Gastroesophageal sphincter (tissue), 3 donors: Measurements from ENCODE around the gene SLC46A1.

Experiments
- CTCF ChIP-seq, 4 experiments: fragments of 200-600 bp in 2 of 4; fragments of 450-650 bp in 2 of 4; sonication (generic) in 1 of 4; IDR thresholded peaks; one replicate each; pipeline ENCODE4 v1.5.1; 2017 to 2019; ENCODE audit warnings: antibody characterized with exemption in 4 of 4, mild to moderate bottlenecking in 2 of 4, moderate library complexity in 2 of 4
- EP300 ChIP-seq: sonication (generic); formaldehyde crosslinking; IDR thresholded peaks from one replicate; pipeline ENCODE4 v1.6.1; 2017; ENCODE audit warnings: antibody characterized with exemption, mild to moderate bottlenecking
- POLR2A ChIP-seq, 2 donors: fragments of 450-650 bp; IDR thresholded peaks; one replicate each; pipeline ENCODE4 v1.6.1; 2017; ENCODE audit warnings: antibody characterized with exemption in 2 of 2, mild to moderate bottlenecking in 2 of 2, moderate library complexity in 1 of 2

- TF ChIP-seq POLR2A (IDR thresholded peaks at IDR 0.05) (no peak), CTCF (IDR thresholded peaks at IDR 0.05) (no peak), EP300 (no peak)
Observed at GRCh38 chr17:28402224-28402630, 3.8 kb downstream of the SLC46A1 start.
